ENCODE measurements around the gene NBAS. TPM values are rescaled to one million over a fixed set of nuclear protein-coding genes. Genes with fewer than 3 reads are reported as not detected.

Gene NBAS
- total and polyA plus RNA-seq, 2 donors (not counting 3 experiments of a cell fraction or from before 2014, with no cell fraction given), result 29.4 to 43.0 TPM

DNA sequence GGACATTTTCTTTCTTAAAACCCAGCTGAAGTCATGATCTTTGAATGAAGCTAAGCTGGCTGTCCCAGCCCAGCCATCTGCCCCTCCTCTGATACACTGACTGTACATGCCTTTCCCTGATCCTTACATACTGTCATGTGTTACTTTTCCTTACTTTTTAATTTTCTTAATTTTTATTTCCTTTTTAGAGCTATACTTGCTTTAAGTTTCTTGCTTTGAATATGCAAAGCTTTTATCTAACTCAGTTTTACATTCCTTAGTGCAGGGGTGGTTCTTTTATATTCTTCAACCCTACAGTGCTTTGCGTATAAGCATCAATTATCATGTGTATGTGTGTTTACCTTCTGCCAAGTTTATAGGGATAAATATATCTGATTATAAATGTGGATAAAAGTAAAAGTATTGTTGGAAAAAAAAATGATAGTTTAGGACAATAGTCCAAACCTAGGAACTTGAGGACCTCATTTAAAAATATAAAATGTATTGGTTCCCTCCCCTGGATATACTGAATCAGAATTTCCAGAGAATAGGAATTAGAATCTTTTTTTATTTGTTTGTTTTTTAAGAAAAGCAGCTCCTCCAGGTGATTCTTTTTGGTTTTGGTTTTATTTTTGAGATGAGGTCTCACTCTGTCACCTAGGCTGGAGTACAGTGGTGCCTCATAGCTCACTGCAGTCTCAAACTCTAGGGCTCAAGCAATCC, 48.4 kb upstream of the NBAS start:
- Histone ChIP-seq H3K27ac (ENCODE audit: insufficient read depth, low read depth, low read length) (no peak overlapping the region), H4K20me1 (replicated peaks; ENCODE audit: control insufficient read depth, extremely low read depth, insufficient read depth, low read length) (no peaks in the 10 kb centered on the region), H3K4me3 (replicated peaks in 1 of 3; ENCODE audit: insufficient read depth in 1 of 3, low read depth in 1 of 3, low read length in 3 of 3) (no peak overlapping the region), H2AFZ (ENCODE audit: low read depth, low read length) (no peak overlapping the region), H3K4me2 (ENCODE audit: insufficient read depth, low read length) (no peak overlapping the region), H3K27me3 (ENCODE audit: control insufficient read depth in 2 of 2, insufficient read depth in 2 of 2, low read length in 2 of 2) (no peaks in the 10 kb centered on the region), H3K36me3 (ENCODE audit: control insufficient read depth in 2 of 2, extremely low read depth in 1 of 2, insufficient read depth in 2 of 2, low read length in 2 of 2) (peaks cover 25 to 33% of the 10 kb centered on the region in 2 experiments), H3K9me1 (replicated peaks; ENCODE audit: control insufficient read depth, extremely low read depth, insufficient read depth, low read length) (no peaks in the 10 kb centered on the region), H3K4me1 (ENCODE audit: control insufficient read depth, extremely low read depth, insufficient read depth, low read length) (no peaks in the 10 kb centered on the region), H3K9me3 (replicated peaks; ENCODE audit: control insufficient read depth, insufficient read depth, low read length) (no peaks in the 10 kb centered on the region), H3K79me2 (ENCODE audit: control insufficient read depth, insufficient read depth, low read length) (no peaks in the 10 kb centered on the region), H3K9ac (replicated peaks; ENCODE audit: extremely low read depth, insufficient read depth, low read length) (no peak overlapping the region)
- no TSS peak for BruUV-seq (replicated peaks)
- DNase-seq (ENCODE audit: low read depth, low spot score), result no peak
- FAIRE-seq, result no peak
- TF ChIP-seq POLR2A (IDR thresholded peaks at IDR 0.05; ENCODE audit: low read depth, low read length) (no peak), POLR2AphosphoS5 (IDR thresholded peaks at IDR 0.05; ENCODE audit: insufficient read depth, low read depth, low read length) (no peak), JUN (IDR thresholded peaks at IDR 0.05; ENCODE audit: borderline replicate concordance, insufficient read depth, insufficient read length, low read depth) (no peak), EZH2 (IDR thresholded peaks at IDR 0.05; ENCODE audit: borderline replicate concordance, low read depth, low read length, severe bottlenecking) (no peak), GATA2 (IDR thresholded peaks at IDR 0.05; ENCODE audit: insufficient read depth, insufficient read length, low read depth, low read length) (no peak), MYC (IDR thresholded peaks at IDR 0.05; ENCODE audit: low read depth, low read length) (no peak), FOS (IDR thresholded peaks at IDR 0.05; ENCODE audit: borderline replicate concordance, insufficient read depth, low read length) (no peak)
- TF ChIP-seq, protein P1, sequence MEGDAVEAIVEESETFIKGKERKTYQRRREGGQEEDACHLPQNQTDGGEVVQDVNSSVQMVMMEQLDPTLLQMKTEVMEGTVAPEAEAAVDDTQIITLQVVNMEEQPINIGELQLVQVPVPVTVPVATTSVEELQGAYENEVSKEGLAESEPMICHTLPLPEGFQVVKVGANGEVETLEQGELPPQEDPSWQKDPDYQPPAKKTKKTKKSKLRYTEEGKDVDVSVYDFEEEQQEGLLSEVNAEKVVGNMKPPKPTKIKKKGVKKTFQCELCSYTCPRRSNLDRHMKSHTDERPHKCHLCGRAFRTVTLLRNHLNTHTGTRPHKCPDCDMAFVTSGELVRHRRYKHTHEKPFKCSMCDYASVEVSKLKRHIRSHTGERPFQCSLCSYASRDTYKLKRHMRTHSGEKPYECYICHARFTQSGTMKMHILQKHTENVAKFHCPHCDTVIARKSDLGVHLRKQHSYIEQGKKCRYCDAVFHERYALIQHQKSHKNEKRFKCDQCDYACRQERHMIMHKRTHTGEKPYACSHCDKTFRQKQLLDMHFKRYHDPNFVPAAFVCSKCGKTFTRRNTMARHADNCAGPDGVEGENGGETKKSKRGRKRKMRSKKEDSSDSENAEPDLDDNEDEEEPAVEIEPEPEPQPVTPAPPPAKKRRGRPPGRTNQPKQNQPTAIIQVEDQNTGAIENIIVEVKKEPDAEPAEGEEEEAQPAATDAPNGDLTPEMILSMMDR (IDR thresholded peaks at IDR 0.05; ENCODE audit: extremely low read depth in 1 of 2, insufficient read depth in 1 of 2, low read depth in 1 of 2, low read length in 2 of 2), result no peak
- TF ChIP-seq, protein P2, sequence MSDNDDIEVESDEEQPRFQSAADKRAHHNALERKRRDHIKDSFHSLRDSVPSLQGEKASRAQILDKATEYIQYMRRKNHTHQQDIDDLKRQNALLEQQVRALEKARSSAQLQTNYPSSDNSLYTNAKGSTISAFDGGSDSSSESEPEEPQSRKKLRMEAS (IDR thresholded peaks at IDR 0.05; ENCODE audit: insufficient read depth, insufficient read length), result no peak
- dilution Hi-C loops (cut with MboI; ENCODE audit: extremely low pct_ligation_motif_present, low sequenced_read_pairs), result no loop called here
- ChIA-PET POLR2A (interaction anchor here (0.6 kb wide), 1 partner anchor 276 kb away, joined by 4 read pairs; no protein-coding TSS in a partner anchor), CTCF (interaction anchor here (1.1 kb wide), 1 partner anchor 13 kb away, joined by 3 read pairs; no protein-coding TSS in a partner anchor)
- intact Hi-C loops (cut with micrococcal nuclease), result no loop called here

All from endothelial cell of umbilical vein (primary cell).